Measurements from ENCODE around the gene NOTCH2.

NOTCH2 gene

GRCh38 chr1:119869995-119870394 is 199.5 kb downstream of the NOTCH2 start:
- no peak for DNase-seq

GRCh38 chr1:119868176-119868575 is 201.3 kb downstream of the NOTCH2 start:
- no peak for DNase-seq

DNA sequence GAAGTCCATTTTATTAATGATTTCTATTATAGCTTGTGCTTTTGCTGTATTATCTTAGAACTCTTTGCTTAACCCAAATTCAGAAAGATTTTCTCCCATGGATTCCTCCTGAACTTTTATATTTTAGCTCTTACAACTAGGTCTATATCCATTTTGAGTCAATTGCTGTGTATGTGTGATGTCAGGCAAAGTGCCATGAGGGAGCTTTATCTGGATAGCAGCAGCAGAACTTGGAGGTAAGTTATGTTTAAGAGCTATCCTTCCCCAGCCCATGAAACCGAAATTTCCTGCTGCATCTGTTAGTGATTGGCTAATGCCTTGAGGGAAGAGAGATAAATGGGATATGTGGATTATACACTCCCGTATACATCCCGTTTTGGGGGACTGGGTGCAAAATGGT is 203.0 kb downstream of the NOTCH2 start:
- DNase-seq, result no peak

DNA sequence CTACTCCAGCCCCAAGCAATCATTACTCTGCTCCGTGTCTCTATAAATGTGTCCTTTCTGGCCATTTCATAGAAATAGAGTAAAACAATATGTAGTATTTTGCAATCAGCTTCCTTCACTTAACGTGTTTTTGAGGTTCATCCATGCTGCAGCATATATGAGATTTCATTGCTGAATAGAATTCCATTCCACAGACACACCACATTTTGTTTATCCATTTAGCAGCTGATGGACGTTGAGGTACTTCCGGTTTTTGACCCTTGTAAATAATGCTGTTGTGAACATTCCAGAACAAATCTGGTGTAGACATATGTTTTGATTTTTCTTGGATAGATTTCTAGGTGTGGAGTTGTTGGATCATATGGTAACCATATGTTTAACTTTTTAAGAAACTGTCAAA is 203.8 kb downstream of the NOTCH2 start:
- no peak for DNase-seq

DNA sequence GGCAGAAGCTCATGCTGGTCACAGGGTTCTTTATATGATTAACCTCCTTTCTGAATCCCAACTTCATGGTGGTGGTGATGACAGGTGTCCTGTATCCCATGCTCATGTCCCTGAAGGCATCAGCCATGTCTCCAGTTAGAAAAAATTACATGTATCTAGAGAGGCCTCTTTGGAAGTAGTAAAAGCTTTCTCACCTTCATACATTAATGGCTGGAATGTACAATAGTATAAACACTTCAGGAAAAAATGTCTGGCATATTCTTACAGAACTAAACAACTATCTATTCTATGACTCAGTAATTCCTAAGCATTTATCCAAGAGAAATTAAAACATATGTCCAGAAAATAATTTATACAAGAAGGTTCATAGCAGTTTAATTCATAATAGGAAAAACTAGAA is 207.2 kb downstream of the NOTCH2 start:
- DNase-seq, result no peak

Measured in NCI-H1417 (cell line).